HEK293 (cell line): ENCODE results near the gene PLCB3.
A peak's percentile ranks its signal among the peaks of the same experiment; 100 is the strongest.

ENCODE experiments used
- CTCF ChIA-PET: fragments of 350-600 bp; formaldehyde crosslinking; extraction: SDS; loops from one replicate; lab custom pipeline; 2021; ENCODE audit warnings: antibody characterized with exemption; lab: Yijun Ruan, JAX
- POLR2A ChIA-PET: fragments of 300-600 bp; formaldehyde crosslinking; extraction: SDS; loops from one replicate; lab custom pipeline; 2020; ENCODE audit warnings: antibody characterized with exemption, inconsistent platforms; lab: Yijun Ruan, JAX
- H3K27ac ChIP-seq: fragments of 200-500 bp; sonication (Bioruptor generic); 2 replicates; pipeline ENCODE4 v1.5.1; 2014; ENCODE audit warnings: low read depth, low read length, control low read depth, inconsistent platforms; ENCODE audit errors: extremely low read depth
- H3K36me3 ChIP-seq, 2 experiments: fragments of 200-500 bp in 1 of 2; sonication (Bioruptor generic) in 1 of 2; 1 replicate in 1 of 2; 2 replicates in 1 of 2; pipeline ENCODE4 v1.5.1; 2014 to 2017; ENCODE audit warnings: inconsistent platforms in 2 of 2, low read length in 2 of 2; ENCODE audit not compliant: control insufficient read depth in 2 of 2, insufficient read depth in 1 of 2
- H3K4me1 ChIP-seq: fragments of 200-500 bp; sonication (Bioruptor generic); 2 replicates; pipeline ENCODE4 v1.5.1; 2014; ENCODE audit warnings: mild to moderate bottlenecking, low read length, inconsistent platforms; ENCODE audit not compliant: control insufficient read depth, insufficient read depth
- H3K4me3 ChIP-seq: 2 replicates; pipeline ENCODE4 v1.5.1; 2011; ENCODE audit warnings: low read depth, mild to moderate bottlenecking, control low read depth, low read length, moderate library complexity
- H3K9me3 ChIP-seq: fragments of 200-500 bp; sonication (Bioruptor generic); 2 replicates; pipeline ENCODE4 v1.5.1; 2014; ENCODE audit warnings: low read depth, low read length, inconsistent platforms; ENCODE audit not compliant: control insufficient read depth, insufficient read depth
- CTCF ChIP-seq: fragments of 450-650 bp; formaldehyde crosslinking; IDR thresholded peaks from 2 replicates; pipeline ENCODE4 v1.5.1; 2016; ENCODE audit warnings: missing biosample characterization, missing genetic modification characterization
- HOXA7 ChIP-seq: sonication (generic); formaldehyde crosslinking; IDR thresholded peaks from 2 replicates; pipeline ENCODE4 v1.8.1; 2022; ENCODE audit warnings: missing genetic modification reagents, borderline replicate concordance
- IKZF3 ChIP-seq: fragments of 450-650 bp; IDR thresholded peaks from 2 replicates; pipeline ENCODE4 v1.5.0; 2018; ENCODE audit warnings: missing biosample characterization, mild to moderate bottlenecking, missing genetic modification characterization, moderate library complexity
- PRDM1 ChIP-seq: fragments of 450-650 bp; formaldehyde crosslinking; IDR thresholded peaks from 2 replicates; pipeline ENCODE4; 2016; ENCODE audit warnings: missing biosample characterization, missing genetic modification characterization
- SP3 ChIP-seq: fragments of 450-650 bp; formaldehyde crosslinking; IDR thresholded peaks from 2 replicates; pipeline ENCODE4 v1.5.1; 2016; ENCODE audit warnings: missing biosample characterization, missing genetic modification characterization
- SP7 ChIP-seq: fragments of 450-650 bp; formaldehyde crosslinking; IDR thresholded peaks from 2 replicates; pipeline ENCODE4 v1.5.1; 2016; ENCODE audit warnings: missing biosample characterization, missing genetic modification characterization
- ZNF148 ChIP-seq: fragments of 450-650 bp; formaldehyde crosslinking; IDR thresholded peaks from 2 replicates; pipeline ENCODE4 v1.5.0; 2017; ENCODE audit warnings: missing biosample characterization, missing genetic modification characterization, borderline replicate concordance
- ZNF302 ChIP-seq: fragments of 450-650 bp; formaldehyde crosslinking; IDR thresholded peaks from 2 replicates; pipeline ENCODE4 v1.5.1; 2016; ENCODE audit warnings: missing biosample characterization, missing genetic modification characterization, low read depth
- ZNF433 ChIP-seq: fragments of 450-650 bp; formaldehyde crosslinking; IDR thresholded peaks from 2 replicates; pipeline ENCODE4 v1.5.1; 2016; ENCODE audit warnings: missing biosample characterization, missing genetic modification characterization, low read depth
- ZNF571 ChIP-seq: fragments of 450-650 bp; formaldehyde crosslinking; IDR thresholded peaks from 2 replicates; pipeline ENCODE4 v1.5.0; 2017; ENCODE audit warnings: missing biosample characterization, missing genetic modification characterization
- ZNF585B ChIP-seq: fragments of 450-650 bp; formaldehyde crosslinking; IDR thresholded peaks from 2 replicates; pipeline ENCODE4 v1.5.1; 2016; ENCODE audit warnings: missing biosample characterization, missing genetic modification characterization
- ZNF701 ChIP-seq: fragments of 450-650 bp; formaldehyde crosslinking; IDR thresholded peaks from 2 replicates; pipeline ENCODE4 v1.5.1; 2016; ENCODE audit warnings: missing biosample characterization, missing genetic modification characterization
- ZNF777 ChIP-seq: fragments of 450-650 bp; formaldehyde crosslinking; IDR thresholded peaks from 2 replicates; pipeline ENCODE4 v1.5.1; 2017; ENCODE audit warnings: missing biosample characterization, missing genetic modification characterization, borderline replicate concordance
- ZNF843 ChIP-seq: fragments of 450-650 bp; formaldehyde crosslinking; IDR thresholded peaks from 2 replicates; pipeline ENCODE4 v1.5.1; 2016; ENCODE audit warnings: missing biosample characterization, missing genetic modification characterization
- TF ChIP-seq, protein P1 (sequence below): fragments of 450-650 bp; formaldehyde crosslinking; IDR thresholded peaks from 2 replicates; pipeline ENCODE4 v1.5.1; 2016; ENCODE audit warnings: missing biosample characterization, missing genetic modification characterization
- TF ChIP-seq, protein P2 (sequence below): fragments of 450-650 bp; formaldehyde crosslinking; IDR thresholded peaks from 2 replicates; pipeline ENCODE4; 2016; ENCODE audit warnings: missing biosample characterization, missing genetic modification characterization
- TF ChIP-seq, protein P3 (sequence below): fragments of 450-650 bp; formaldehyde crosslinking; IDR thresholded peaks from 2 replicates; pipeline ENCODE4 v1.5.1; 2017; ENCODE audit warnings: missing biosample characterization, missing genetic modification characterization
- TF ChIP-seq, protein P4 (sequence below): fragments of 450-650 bp; formaldehyde crosslinking; IDR thresholded peaks from 2 replicates; pipeline ENCODE4 v1.5.1; 2016; ENCODE audit warnings: missing biosample characterization, missing genetic modification characterization

PLCB3 gene

DNA sequence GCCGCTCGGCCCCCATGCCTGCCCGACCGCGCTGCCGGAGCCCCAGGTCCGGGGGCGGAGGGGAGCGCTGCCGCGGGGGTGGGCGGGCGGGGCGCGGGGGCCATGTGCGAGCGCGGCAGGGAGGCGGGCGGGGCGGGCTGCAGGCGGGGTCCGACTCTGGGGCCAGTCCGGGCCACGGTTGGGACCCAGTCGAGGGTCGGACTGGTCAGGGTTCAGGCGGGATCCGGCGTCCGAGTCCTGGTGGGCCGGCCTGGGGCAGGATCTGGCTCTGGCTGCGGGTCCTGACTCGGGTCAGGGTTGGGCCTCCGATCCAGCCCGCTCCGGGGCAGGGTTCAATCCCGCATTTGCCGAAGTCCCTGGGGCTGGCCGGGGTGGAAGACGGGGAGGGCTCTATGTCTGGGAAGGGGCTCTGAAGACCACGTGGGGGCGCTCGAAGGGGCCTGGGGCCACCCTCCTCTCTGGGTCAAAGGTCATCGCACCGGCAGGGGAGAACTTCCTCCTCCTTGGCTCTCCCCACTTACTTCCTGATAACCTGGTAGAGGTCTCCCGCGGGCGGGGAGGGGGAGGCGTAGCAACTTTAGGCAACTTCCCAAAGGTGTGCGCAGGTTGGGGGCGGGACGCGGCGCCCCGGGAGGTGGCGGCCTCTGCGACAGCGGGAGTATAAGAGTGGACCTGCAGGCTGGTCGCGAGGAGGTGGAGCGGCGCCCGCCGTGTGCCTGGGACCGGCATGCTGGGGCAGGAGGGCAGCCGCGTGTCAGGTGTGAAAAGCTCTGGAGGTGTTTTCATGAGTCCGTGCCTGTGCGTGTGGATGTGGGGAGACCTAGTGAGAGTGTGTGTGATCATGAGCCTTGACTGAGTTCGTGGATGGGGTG is 54.6 kb downstream of the PLCB3 start (continued):
- TF ChIP-seq, protein P1, sequence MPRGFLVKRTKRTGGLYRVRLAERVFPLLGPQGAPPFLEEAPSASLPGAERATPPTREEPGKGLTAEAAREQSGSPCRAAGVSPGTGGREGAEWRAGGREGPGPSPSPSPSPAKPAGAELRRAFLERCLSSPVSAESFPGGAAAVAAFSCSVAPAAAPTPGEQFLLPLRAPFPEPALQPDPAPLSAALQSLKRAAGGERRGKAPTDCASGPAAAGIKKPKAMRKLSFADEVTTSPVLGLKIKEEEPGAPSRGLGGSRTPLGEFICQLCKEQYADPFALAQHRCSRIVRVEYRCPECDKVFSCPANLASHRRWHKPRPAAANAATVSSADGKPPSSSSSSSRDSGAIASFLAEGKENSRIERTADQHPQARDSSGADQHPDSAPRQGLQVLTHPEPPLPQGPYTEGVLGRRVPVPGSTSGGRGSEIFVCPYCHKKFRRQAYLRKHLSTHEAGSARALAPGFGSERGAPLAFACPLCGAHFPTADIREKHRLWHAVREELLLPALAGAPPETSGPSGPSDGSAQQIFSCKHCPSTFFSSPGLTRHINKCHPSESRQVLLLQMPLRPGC, result no peak
- TF ChIP-seq CTCF (tag by site-specific recombination) (peak; percentile 64), PRDM1 (no peak), IKZF3 (tag by site-specific recombination) (no peak), SP7 (no peak), HOXA7 (no peak), SP3 (peak; percentile 72), ZNF585B (no peak), ZNF302 (tag by site-specific recombination) (no peak)
- TF ChIP-seq, protein P2, sequence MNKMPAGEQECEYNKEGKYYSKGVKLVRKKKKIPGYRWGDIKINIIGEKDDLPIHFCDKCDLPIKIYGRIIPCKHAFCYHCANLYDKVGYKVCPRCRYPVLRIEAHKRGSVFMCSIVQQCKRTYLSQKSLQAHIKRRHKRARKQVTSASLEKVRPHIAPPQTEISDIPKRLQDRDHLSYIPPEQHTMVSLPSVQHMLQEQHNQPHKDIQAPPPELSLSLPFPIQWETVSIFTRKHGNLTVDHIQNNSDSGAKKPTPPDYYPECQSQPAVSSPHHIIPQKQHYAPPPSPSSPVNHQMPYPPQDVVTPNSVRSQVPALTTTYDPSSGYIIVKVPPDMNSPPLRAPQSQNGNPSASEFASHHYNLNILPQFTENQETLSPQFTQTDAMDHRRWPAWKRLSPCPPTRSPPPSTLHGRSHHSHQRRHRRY, result no peak
- TF ChIP-seq, all 188 proteins: peak for 27

DNA sequence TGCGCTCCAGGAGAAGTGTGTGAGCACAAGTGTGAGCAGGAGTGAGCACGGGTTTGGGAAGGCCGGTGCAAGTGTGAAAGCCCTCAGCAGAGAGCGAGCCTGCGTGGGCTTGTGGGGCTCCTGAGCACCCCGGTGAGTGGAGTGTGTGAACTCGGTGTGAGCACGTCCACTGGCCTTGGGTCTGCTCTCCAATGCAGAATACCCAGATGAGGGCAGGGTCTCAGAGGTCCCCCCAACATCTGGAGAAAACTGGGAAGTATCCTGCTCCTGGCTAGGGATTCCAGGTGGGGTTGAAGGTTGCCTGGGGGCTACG is 55.2 kb downstream of the PLCB3 start:
- peaks cover 0 to 5% of the 10 kb centered on the region in 2 experiments; a peak in 1 of 3 replicates for H3K36me3 ChIP-seq
- H3K4me1 ChIP-seq, result no peaks in the 10 kb centered on the region
- H3K9me3 ChIP-seq, result no peaks in the 10 kb centered on the region
- CTCF ChIA-PET, result interaction anchor here (0.6 to 0.8 kb wide), 3 partner anchors 49 to 301 kb away, joined by 3 to 7 read pairs (median 3); no protein-coding TSS in a partner anchor
- TF ChIP-seq ZNF433 (tag by site-specific recombination) (no peak), ZNF571 (tag by site-specific recombination) (no peak), ZNF148 (no peak), ZNF701 (no peak), ZNF843 (tag by site-specific recombination) (no peak), ZNF777 (tag by site-specific recombination) (no peak)
- TF ChIP-seq, protein P3, sequence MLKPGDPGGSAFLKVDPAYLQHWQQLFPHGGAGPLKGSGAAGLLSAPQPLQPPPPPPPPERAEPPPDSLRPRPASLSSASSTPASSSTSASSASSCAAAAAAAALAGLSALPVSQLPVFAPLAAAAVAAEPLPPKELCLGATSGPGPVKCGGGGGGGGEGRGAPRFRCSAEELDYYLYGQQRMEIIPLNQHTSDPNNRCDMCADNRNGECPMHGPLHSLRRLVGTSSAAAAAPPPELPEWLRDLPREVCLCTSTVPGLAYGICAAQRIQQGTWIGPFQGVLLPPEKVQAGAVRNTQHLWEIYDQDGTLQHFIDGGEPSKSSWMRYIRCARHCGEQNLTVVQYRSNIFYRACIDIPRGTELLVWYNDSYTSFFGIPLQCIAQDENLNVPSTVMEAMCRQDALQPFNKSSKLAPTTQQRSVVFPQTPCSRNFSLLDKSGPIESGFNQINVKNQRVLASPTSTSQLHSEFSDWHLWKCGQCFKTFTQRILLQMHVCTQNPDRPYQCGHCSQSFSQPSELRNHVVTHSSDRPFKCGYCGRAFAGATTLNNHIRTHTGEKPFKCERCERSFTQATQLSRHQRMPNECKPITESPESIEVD (tag by site-specific recombination), result no peak
- TF ChIP-seq, protein P4, sequence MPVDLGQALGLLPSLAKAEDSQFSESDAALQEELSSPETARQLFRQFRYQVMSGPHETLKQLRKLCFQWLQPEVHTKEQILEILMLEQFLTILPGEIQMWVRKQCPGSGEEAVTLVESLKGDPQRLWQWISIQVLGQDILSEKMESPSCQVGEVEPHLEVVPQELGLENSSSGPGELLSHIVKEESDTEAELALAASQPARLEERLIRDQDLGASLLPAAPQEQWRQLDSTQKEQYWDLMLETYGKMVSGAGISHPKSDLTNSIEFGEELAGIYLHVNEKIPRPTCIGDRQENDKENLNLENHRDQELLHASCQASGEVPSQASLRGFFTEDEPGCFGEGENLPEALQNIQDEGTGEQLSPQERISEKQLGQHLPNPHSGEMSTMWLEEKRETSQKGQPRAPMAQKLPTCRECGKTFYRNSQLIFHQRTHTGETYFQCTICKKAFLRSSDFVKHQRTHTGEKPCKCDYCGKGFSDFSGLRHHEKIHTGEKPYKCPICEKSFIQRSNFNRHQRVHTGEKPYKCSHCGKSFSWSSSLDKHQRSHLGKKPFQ (tag by site-specific recombination), result peak; percentile 99
- H3K4me3 ChIP-seq, result peak overlapping the region; percentile 62
- POLR2A ChIA-PET, result interaction anchor here (3.5 kb wide), 1 partner anchor 11 kb away, joined by 43 read pairs; the partner anchor contains the start of genes PRDX5 and TRMT112
- H3K27ac ChIP-seq, result peak overlapping the region; percentile 59; the same call in 1 of the 2 replicates
